ENCODE data around the gene LIX1. TPM values are rescaled to one million over a fixed set of nuclear protein-coding genes. Genes with fewer than 3 reads are reported as not detected.
"Not testable (repeated sequence)": the region's sequence is repeated elsewhere in the genome, so short reads cannot be mapped to it uniquely, and the experiment has no call there.

The LIX1 gene
- total RNA-seq, 1 donor from 2014 or later: 0.52 TPM

- no peak overlapping the region for H3K4me3 ChIP-seq (ENCODE audit: low read length in 3 of 3)
- no peaks in the 10 kb centered on the region for H3K27me3 ChIP-seq (ENCODE audit: control insufficient read depth in 3 of 3, insufficient read depth in 3 of 3, low read length in 3 of 3)
- H3K4me1 ChIP-seq (ENCODE audit: control insufficient read depth in 3 of 3, insufficient read depth in 3 of 3, low read length in 3 of 3): no peaks in the 10 kb centered on the region
- no peaks in the 10 kb centered on the region for H3K36me3 ChIP-seq (ENCODE audit: control insufficient read depth in 3 of 3, insufficient read depth in 3 of 3, low read length in 3 of 3)
- H3K27ac ChIP-seq (ENCODE audit: low read depth, low read length): no peak overlapping the region
- no peaks in the 10 kb centered on the region for H3K9me3 ChIP-seq (ENCODE audit: control insufficient read depth in 3 of 3, low read length in 3 of 3)
- no peak overlapping the region for H3K9ac ChIP-seq (ENCODE audit: low read depth in 1 of 3, low read length in 3 of 3)
Observed at GRCh38 chr5:97149709-97150108, 7.3 kb upstream of the LIX1 start.

DNA sequence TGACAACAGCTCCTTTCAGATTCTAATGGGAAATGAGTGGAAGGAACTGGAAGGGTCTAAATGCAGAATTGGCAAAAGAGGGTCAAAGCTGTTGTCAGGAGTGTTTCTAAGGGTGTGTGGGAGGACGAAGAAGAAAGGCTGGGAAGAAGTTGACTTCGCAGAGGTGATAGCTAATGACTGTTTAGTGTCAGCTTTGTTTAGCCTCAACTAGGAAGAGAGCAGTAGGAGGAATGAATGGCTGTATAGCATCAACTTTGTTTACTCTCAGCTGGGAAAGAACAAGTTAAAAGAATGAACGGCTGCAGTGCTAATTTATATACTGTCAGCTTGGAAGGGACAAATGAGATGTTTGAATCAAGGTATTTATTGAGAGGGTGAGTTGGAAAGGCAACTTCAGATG, 5.9 kb upstream of the LIX1 start:
- H3K27me3 ChIP-seq (ENCODE audit: control insufficient read depth in 3 of 3, insufficient read depth in 3 of 3, low read length in 3 of 3): no peaks in the 10 kb centered on the region
- H3K4me1 ChIP-seq (ENCODE audit: control insufficient read depth in 3 of 3, insufficient read depth in 3 of 3, low read length in 3 of 3): no peaks in the 10 kb centered on the region
- H3K9me3 ChIP-seq (ENCODE audit: control insufficient read depth in 3 of 3, low read length in 3 of 3): no peaks in the 10 kb centered on the region
- H3K9ac ChIP-seq (ENCODE audit: low read depth in 1 of 3, low read length in 3 of 3): no peak overlapping the region
- no peak overlapping the region for H3K4me3 ChIP-seq (ENCODE audit: low read length in 3 of 3)
- H3K27ac ChIP-seq (ENCODE audit: low read depth, low read length): no peak overlapping the region
- no peaks in the 10 kb centered on the region for H3K36me3 ChIP-seq (ENCODE audit: control insufficient read depth in 3 of 3, insufficient read depth in 3 of 3, low read length in 3 of 3)

GRCh38 chr5:97143704-97144103, 1.3 kb upstream of the LIX1 start:
- H3K36me3 ChIP-seq (ENCODE audit: control insufficient read depth in 3 of 3, insufficient read depth in 3 of 3, low read length in 3 of 3): no peaks in the 10 kb centered on the region
- H3K4me3 ChIP-seq (ENCODE audit: low read length in 3 of 3): no peak overlapping the region
- H3K9ac ChIP-seq (ENCODE audit: low read depth in 1 of 3, low read length in 3 of 3): no peak overlapping the region
- no peaks in the 10 kb centered on the region for H3K4me1 ChIP-seq (ENCODE audit: control insufficient read depth in 3 of 3, insufficient read depth in 3 of 3, low read length in 3 of 3)
- no peaks in the 10 kb centered on the region for H3K9me3 ChIP-seq (ENCODE audit: control insufficient read depth in 3 of 3, low read length in 3 of 3)
- H3K27me3 ChIP-seq (ENCODE audit: control insufficient read depth in 3 of 3, insufficient read depth in 3 of 3, low read length in 3 of 3): no peaks in the 10 kb centered on the region
- no peak overlapping the region for H3K27ac ChIP-seq (ENCODE audit: low read depth, low read length)

DNA sequence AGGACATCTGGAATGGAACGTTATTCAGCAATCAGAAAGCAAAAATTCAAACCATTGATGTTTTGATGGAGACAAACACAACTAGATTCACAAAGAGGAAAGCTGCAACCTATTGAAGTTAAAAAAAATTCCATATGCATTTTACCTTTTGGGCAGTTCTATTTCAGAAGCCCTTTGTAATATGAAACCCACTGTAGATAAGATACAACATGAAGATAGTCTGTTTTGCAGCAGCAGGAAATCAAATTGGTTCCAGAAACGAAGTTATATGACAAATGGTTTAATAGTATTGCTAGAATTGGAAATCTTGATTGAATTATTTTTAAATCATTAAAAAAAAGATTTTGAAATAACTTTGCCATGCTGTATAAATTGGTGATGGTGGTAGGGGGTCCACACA, 872 bp downstream of the LIX1 start:
- Histone ChIP-seq H3K9ac (ENCODE audit: low read depth in 1 of 3, low read length in 3 of 3) (no peak overlapping the region), H3K36me3 (ENCODE audit: control insufficient read depth in 3 of 3, insufficient read depth in 3 of 3, low read length in 3 of 3) (no peaks in the 10 kb centered on the region), H3K27ac (ENCODE audit: low read depth, low read length) (no peak overlapping the region), H3K9me3 (ENCODE audit: control insufficient read depth in 3 of 3, low read length in 3 of 3) (no peaks in the 10 kb centered on the region), H3K4me1 (ENCODE audit: control insufficient read depth in 3 of 3, insufficient read depth in 3 of 3, low read length in 3 of 3) (no peaks in the 10 kb centered on the region), H3K4me3 (ENCODE audit: low read length in 3 of 3) (no peak overlapping the region), H3K27me3 (ENCODE audit: control insufficient read depth in 3 of 3, insufficient read depth in 3 of 3, low read length in 3 of 3) (no peaks in the 10 kb centered on the region)

GRCh38 chr5:97141031-97141430, 1.4 kb downstream of the LIX1 start:
- Histone ChIP-seq H3K4me1 (ENCODE audit: control insufficient read depth in 3 of 3, insufficient read depth in 3 of 3, low read length in 3 of 3) (no peaks in the 10 kb centered on the region), H3K4me3 (ENCODE audit: low read length in 3 of 3) (no peak overlapping the region), H3K27me3 (ENCODE audit: control insufficient read depth in 3 of 3, insufficient read depth in 3 of 3, low read length in 3 of 3) (no peaks in the 10 kb centered on the region), H3K27ac (ENCODE audit: low read depth, low read length) (no peak overlapping the region), H3K36me3 (ENCODE audit: control insufficient read depth in 3 of 3, insufficient read depth in 3 of 3, low read length in 3 of 3) (no peaks in the 10 kb centered on the region), H3K9me3 (ENCODE audit: control insufficient read depth in 3 of 3, low read length in 3 of 3) (no peaks in the 10 kb centered on the region), H3K9ac (ENCODE audit: low read depth in 1 of 3, low read length in 3 of 3) (no peak overlapping the region)

GRCh38 chr5:97140250-97140649, 2.2 kb downstream of the LIX1 start:
- not testable (repeated sequence) for H3K9me3 ChIP-seq (ENCODE audit: control insufficient read depth in 3 of 3, low read length in 3 of 3); H3K4me3 ChIP-seq (ENCODE audit: low read length in 3 of 3); H3K27ac ChIP-seq (ENCODE audit: low read depth, low read length); H3K36me3 ChIP-seq (ENCODE audit: control insufficient read depth in 3 of 3, insufficient read depth in 3 of 3, low read length in 3 of 3); H3K27me3 ChIP-seq (ENCODE audit: control insufficient read depth in 3 of 3, insufficient read depth in 3 of 3, low read length in 3 of 3); H3K4me1 ChIP-seq (ENCODE audit: control insufficient read depth in 3 of 3, insufficient read depth in 3 of 3, low read length in 3 of 3); H3K9ac ChIP-seq (ENCODE audit: low read depth in 1 of 3, low read length in 3 of 3)

DNA sequence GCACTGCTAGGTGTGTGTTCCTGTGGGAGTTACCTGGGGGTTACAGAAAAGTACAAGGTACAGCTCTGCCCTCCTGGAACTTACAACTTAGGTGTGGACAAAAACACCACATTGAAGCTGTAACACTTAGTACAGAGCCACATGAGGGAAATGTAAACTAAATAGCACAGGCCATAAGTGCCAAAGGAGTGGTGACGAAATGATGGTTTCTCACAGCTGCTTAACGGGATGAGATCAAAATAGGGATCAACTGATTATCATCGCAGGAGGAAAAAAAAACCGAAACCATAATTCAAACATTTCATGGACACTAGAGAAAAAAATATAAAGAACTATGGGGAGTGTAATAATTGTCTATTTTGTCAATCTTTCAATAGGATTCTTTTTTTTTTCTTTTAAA, 5.9 kb downstream of the LIX1 start:
- Histone ChIP-seq H3K27ac (ENCODE audit: low read depth, low read length) (no peak overlapping the region), H3K27me3 (ENCODE audit: control insufficient read depth in 3 of 3, insufficient read depth in 3 of 3, low read length in 3 of 3) (no peaks in the 10 kb centered on the region), H3K9ac (ENCODE audit: low read depth in 1 of 3, low read length in 3 of 3) (no peak overlapping the region), H3K36me3 (ENCODE audit: control insufficient read depth in 3 of 3, insufficient read depth in 3 of 3, low read length in 3 of 3) (no peaks in the 10 kb centered on the region), H3K9me3 (ENCODE audit: control insufficient read depth in 3 of 3, low read length in 3 of 3) (no peaks in the 10 kb centered on the region), H3K4me3 (ENCODE audit: low read length in 3 of 3) (no peak overlapping the region), H3K4me1 (ENCODE audit: control insufficient read depth in 3 of 3, insufficient read depth in 3 of 3, low read length in 3 of 3) (no peaks in the 10 kb centered on the region)

DNA sequence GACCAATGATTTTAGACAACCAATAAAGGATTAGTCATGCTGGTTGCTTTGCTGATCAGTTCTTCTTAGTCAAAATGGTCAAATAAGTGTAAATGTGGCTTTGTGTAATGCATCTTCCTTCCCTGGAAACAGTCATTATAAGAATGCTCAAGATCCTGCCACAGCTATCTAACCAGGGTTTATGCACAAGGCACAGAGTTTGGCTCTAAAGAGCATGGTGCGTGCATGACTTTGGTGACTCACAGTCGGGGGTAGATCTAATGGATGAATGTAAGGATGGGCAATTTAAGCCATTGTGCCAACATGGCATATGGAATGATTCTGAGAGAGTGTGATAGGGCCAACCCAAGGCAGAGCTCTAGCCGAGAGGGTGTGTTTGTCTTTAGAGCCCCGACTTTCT, 6.5 kb downstream of the LIX1 start:
- Histone ChIP-seq H3K36me3 (ENCODE audit: control insufficient read depth in 3 of 3, insufficient read depth in 3 of 3, low read length in 3 of 3) (no peaks in the 10 kb centered on the region), H3K9me3 (ENCODE audit: control insufficient read depth in 3 of 3, low read length in 3 of 3) (no peaks in the 10 kb centered on the region), H3K4me3 (ENCODE audit: low read length in 3 of 3) (no peak overlapping the region), H3K27me3 (ENCODE audit: control insufficient read depth in 3 of 3, insufficient read depth in 3 of 3, low read length in 3 of 3) (no peaks in the 10 kb centered on the region), H3K9ac (ENCODE audit: low read depth in 1 of 3, low read length in 3 of 3) (no peak overlapping the region), H3K4me1 (ENCODE audit: control insufficient read depth in 3 of 3, insufficient read depth in 3 of 3, low read length in 3 of 3) (no peaks in the 10 kb centered on the region), H3K27ac (ENCODE audit: low read depth, low read length) (no peak overlapping the region)

DNA sequence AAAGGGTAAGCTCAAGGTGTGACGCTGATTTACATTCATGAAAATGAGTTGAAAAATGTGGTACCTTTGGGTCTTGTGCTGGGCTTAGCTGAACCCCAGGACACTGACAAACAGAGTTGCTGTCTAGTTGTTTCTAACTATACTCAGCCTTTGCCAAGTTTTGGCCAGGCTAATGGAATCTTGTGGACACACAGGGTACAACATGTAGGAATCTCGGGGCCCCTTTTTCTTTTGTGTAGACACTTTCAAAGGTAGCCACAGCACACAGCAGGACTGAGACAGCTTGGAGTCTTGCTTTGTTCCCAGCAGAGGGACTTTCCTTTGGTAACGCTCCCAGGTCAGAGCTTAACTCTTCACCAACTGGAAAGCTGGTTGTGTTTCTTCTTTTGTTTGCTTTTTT, 7.8 kb downstream of the LIX1 start:
- Histone ChIP-seq H3K4me1 (ENCODE audit: control insufficient read depth in 3 of 3, insufficient read depth in 3 of 3, low read length in 3 of 3) (no peaks in the 10 kb centered on the region), H3K27me3 (ENCODE audit: control insufficient read depth in 3 of 3, insufficient read depth in 3 of 3, low read length in 3 of 3) (no peaks in the 10 kb centered on the region), H3K9me3 (ENCODE audit: control insufficient read depth in 3 of 3, low read length in 3 of 3) (no peaks in the 10 kb centered on the region), H3K4me3 (ENCODE audit: low read length in 3 of 3) (no peak overlapping the region), H3K9ac (ENCODE audit: low read depth in 1 of 3, low read length in 3 of 3) (no peak overlapping the region), H3K27ac (ENCODE audit: low read depth, low read length) (no peak overlapping the region), H3K36me3 (ENCODE audit: control insufficient read depth in 3 of 3, insufficient read depth in 3 of 3, low read length in 3 of 3) (no peaks in the 10 kb centered on the region)

GRCh38 chr5:97133101-97133500, 9.3 kb downstream of the LIX1 start:
- H3K9ac ChIP-seq (ENCODE audit: low read depth in 1 of 3, low read length in 3 of 3): no peak overlapping the region
- no peak overlapping the region for H3K4me3 ChIP-seq (ENCODE audit: low read length in 3 of 3)

DNA sequence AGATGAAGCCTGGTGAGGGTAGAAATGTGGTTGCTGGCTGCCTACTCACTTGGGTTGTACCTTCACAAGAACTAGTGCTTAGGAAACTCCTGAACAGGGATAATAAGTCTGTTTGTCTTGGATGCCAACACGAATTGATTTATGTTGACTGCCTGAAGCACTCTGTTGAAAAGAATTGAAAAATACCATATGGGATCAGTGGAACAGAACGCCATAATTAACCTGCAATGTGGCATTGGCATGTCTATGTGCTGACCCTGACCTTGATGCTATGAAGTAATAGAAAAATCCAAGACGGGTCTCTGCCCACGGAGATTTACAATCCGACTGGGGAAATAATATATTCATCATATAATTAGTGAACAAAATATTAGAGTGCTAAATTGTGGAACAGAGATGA, 10.5 kb downstream of the LIX1 start:
- Histone ChIP-seq H3K27ac (ENCODE audit: low read depth, low read length) (no peak overlapping the region), H3K9ac (ENCODE audit: low read depth in 1 of 3, low read length in 3 of 3) (no peak overlapping the region), H3K4me3 (ENCODE audit: low read length in 3 of 3) (no peak overlapping the region), H3K9me3 (ENCODE audit: control insufficient read depth in 3 of 3, low read length in 3 of 3) (no peaks in the 10 kb centered on the region), H3K27me3 (ENCODE audit: control insufficient read depth in 3 of 3, insufficient read depth in 3 of 3, low read length in 3 of 3) (no peaks in the 10 kb centered on the region), H3K36me3 (ENCODE audit: control insufficient read depth in 3 of 3, insufficient read depth in 3 of 3, low read length in 3 of 3) (no peaks in the 10 kb centered on the region), H3K4me1 (ENCODE audit: control insufficient read depth in 3 of 3, insufficient read depth in 3 of 3, low read length in 3 of 3) (peaks cover 0 to 3% (median 0%) of the 10 kb centered on the region in 3 donors)

More at GRCh38 chr5:97133101-97133500, 9.3 kb downstream of the LIX1 start:
- Histone ChIP-seq H3K27me3 (ENCODE audit: control insufficient read depth in 3 of 3, insufficient read depth in 3 of 3, low read length in 3 of 3) (no peaks in the 10 kb centered on the region), H3K9me3 (ENCODE audit: control insufficient read depth in 3 of 3, low read length in 3 of 3) (no peaks in the 10 kb centered on the region), H3K36me3 (ENCODE audit: control insufficient read depth in 3 of 3, insufficient read depth in 3 of 3, low read length in 3 of 3) (no peaks in the 10 kb centered on the region), H3K27ac (ENCODE audit: low read depth, low read length) (no peak overlapping the region), H3K4me1 (ENCODE audit: control insufficient read depth in 3 of 3, insufficient read depth in 3 of 3, low read length in 3 of 3) (no peaks in the 10 kb centered on the region)
